HepG2 (cell line): Measurements from ENCODE around the gene CLDN16. TPM values are rescaled to one million over a fixed set of nuclear protein-coding genes. Genes with fewer than 3 reads are reported as not detected.

Experiments used
- BRCA1 ChIP-seq: sonication (generic); formaldehyde crosslinking; IDR thresholded peaks from 2 replicates; pipeline ENCODE4 v1.4.0; 2020; ENCODE audit warnings: missing genetic modification reagents
- CEBPG ChIP-seq: IDR thresholded peaks from 2 replicates; pipeline ENCODE4 v1.6.1; 2016
- FOXK2 ChIP-seq: fragments of 450-650 bp; IDR thresholded peaks from 2 replicates; pipeline ENCODE4 v1.6.1; 2016
- GATAD2A ChIP-seq: IDR thresholded peaks from 2 replicates; pipeline ENCODE4 v1.6.1; 2016
- KAT7 ChIP-seq: IDR thresholded peaks from 2 replicates; pipeline ENCODE4 v1.6.1; 2018; ENCODE audit warnings: borderline replicate concordance, missing compliant biosample characterization
- KMT2B ChIP-seq: IDR thresholded peaks from 2 replicates; pipeline ENCODE4 v1.6.1; 2016; ENCODE audit warnings: missing genetic modification reagents, missing compliant biosample characterization
- PCBP2 ChIP-seq: fragments of 200-400 bp; formaldehyde crosslinking; optimal IDR thresholded peaks from 2 replicates; pipeline ENCODE3; 2018; ENCODE audit warnings: low read length, low read depth; ENCODE audit not compliant: poor library complexity, severe bottlenecking
- PHF21A ChIP-seq: sonication (generic); formaldehyde crosslinking; IDR thresholded peaks from 2 replicates; pipeline ENCODE4 v1.5.0; 2020; ENCODE audit warnings: mild to moderate bottlenecking, missing genetic modification reagents
- PLRG1 ChIP-seq: fragments of 450-650 bp; conservative IDR thresholded peaks from 2 replicates; pipeline ENCODE4 v1.6.1; 2016
- REST ChIP-seq, 2 experiments: IDR thresholded peaks; 2 replicates each; pipeline ENCODE4 v1.6.1; 2011 to 2012; ENCODE audit warnings: low read length in 2 of 2, borderline replicate concordance in 1 of 2, low read depth in 1 of 2, mild to moderate bottlenecking in 1 of 2, moderate library complexity in 1 of 2
- SAP130 ChIP-seq: IDR thresholded peaks from 2 replicates; pipeline ENCODE4 v1.6.1; 2016; ENCODE audit warnings: low read depth
- SOX13 ChIP-seq, 3 experiments: fragments of 450-650 bp in 1 of 3; sonication (generic) in 1 of 3; formaldehyde crosslinking in 1 of 3; IDR thresholded peaks in 2 of 3; conservative IDR thresholded peaks in 1 of 3; 2 replicates each; pipeline versions ENCODE4 v1.5.0 to v1.6.1; 2016 to 2020; ENCODE audit warnings: antibody characterized with exemption in 1 of 3, mild to moderate bottlenecking in 1 of 3, missing compliant biosample characterization in 1 of 3, missing genetic modification reagents in 1 of 3, moderate library complexity in 1 of 3
- TBX3 ChIP-seq: fragments of 450-650 bp; IDR thresholded peaks from 2 replicates; pipeline ENCODE4 v1.6.1; 2017; ENCODE audit warnings: antibody characterized with exemption, mild to moderate bottlenecking, inconsistent platforms, borderline replicate concordance
- ZBTB10 ChIP-seq: sonication (generic); formaldehyde crosslinking; IDR thresholded peaks from 2 replicates; pipeline ENCODE4 v1.4.0; 2020; ENCODE audit warnings: missing genetic modification reagents, borderline replicate concordance
- ZBTB43 ChIP-seq: sonication (generic); formaldehyde crosslinking; conservative IDR thresholded peaks from 2 replicates; pipeline ENCODE4 v1.4.0; 2020; ENCODE audit warnings: missing genetic modification reagents
- ZEB1 ChIP-seq: IDR thresholded peaks from 2 replicates; pipeline ENCODE4 v1.6.1; 2012; ENCODE audit warnings: mild to moderate bottlenecking, low read depth, inconsistent platforms; ENCODE audit not compliant: insufficient replicate concordance
- ZNF232 ChIP-seq: sonication (generic); formaldehyde crosslinking; IDR thresholded peaks from 2 replicates; pipeline ENCODE4 v1.4.0; 2020; ENCODE audit warnings: missing genetic modification reagents, borderline replicate concordance
- ZNF331 ChIP-seq: sonication (generic); formaldehyde crosslinking; IDR thresholded peaks from 2 replicates; pipeline ENCODE4 v1.4.0; 2020; ENCODE audit warnings: missing genetic modification reagents
- ZNF792 ChIP-seq: IDR thresholded peaks from 2 replicates; pipeline ENCODE4 v1.6.1; 2016
- ZSCAN5A ChIP-seq: sonication (generic); formaldehyde crosslinking; IDR thresholded peaks from 2 replicates; pipeline ENCODE4 v1.8.0; 2022; ENCODE audit warnings: mild to moderate bottlenecking, missing genetic modification reagents, borderline replicate concordance
- polyA plus RNA-seq, 8 experiments: library from polyadenylated mRNA; depleted of rRNA in 3 of 8; stranded (reverse) in 7 of 8; unstranded in 1 of 8; fragments of >200 nt; fragmentation: Illumina TruSeq in 4 of 8; extraction: Trizol in 4 of 8; gene quantifications; 2 replicates each; pipeline versions ENCODE4 v1.2.1 to v1.2.3, GENCODE V29; 2011 to 2016; ENCODE audit warnings: low read depth in 4 of 8, missing spikeins in 1 of 8, mixed read lengths in 1 of 8; ENCODE audit not compliant: insufficient read depth in 1 of 8
- total RNA-seq, 5 experiments: library from RNA; depleted of rRNA; stranded (reverse); fragments of >200 nt; fragmentation: Illumina TruSeq; extraction: Trizol; gene quantifications; 2 replicates each; pipeline ENCODE4 v1.2.3, GENCODE V29; 2016; ENCODE audit warnings: low read depth in 1 of 5

The CLDN16 gene
- total and polyA plus RNA-seq, 2 of the 13 experiments (the other 11 are each of a cell fraction or from before 2014, with no cell fraction given), result 0.13 to 0.24 TPM

GRCh38 chr3:190345027-190345821 lies 42.7 kb upstream of the CLDN16 start (continued):
- TF ChIP-seq ZSCAN5A (peak; percentile 49; the same call in 1 of the 2 replicates), CEBPG (CRISPR knock-in tag) (peak; percentile 84), PLRG1 (no peak), ZBTB10 (CRISPR knock-in tag) (peak; percentile 55; the same call in 1 of the 2 replicates), GATAD2A (CRISPR knock-in tag) (peak; percentile 64; the same call in 1 of the 2 replicates), TBX3 (peak; percentile 29; the same call in 1 of the 2 replicates), REST (IDR thresholded peaks at IDR 0.05; ENCODE audit: borderline replicate concordance in 1 of 2, low read depth in 1 of 2, low read length in 2 of 2) (peak in 1 of 2 experiments; percentile 42; a peak in 1 of 4 replicates), PHF21A (peak; percentile 55), FOXK2 (peak; percentile 79; the same call in 1 of the 2 replicates), ZNF232 (CRISPR knock-in tag) (no peak), ZBTB43 (CRISPR knock-in tag) (peak; percentile 57; the same call in 1 of the 2 replicates), SOX13 (IDR thresholded peaks at IDR 0.05) (no peak), SOX13 (CRISPR knock-in tag; conservative IDR thresholded peaks at IDR 0.05 in 1 of 2, IDR thresholded peaks at IDR 0.05 in 1 of 2) (peak in 1 of 2 experiments; percentile 74; a peak in 2 of 4 replicates), KAT7 (CRISPR knock-in tag) (peak; percentile 58; the same call in 1 of the 2 replicates), ZEB1 (peak; percentile 36), KMT2B (no peak; the same call in 1 of the 2 replicates), SAP130 (CRISPR knock-in tag) (peak; percentile 50), PCBP2 (no peak), ZNF792 (peak; percentile 79; the same call in 1 of the 2 replicates), ZNF331 (CRISPR knock-in tag) (peak; percentile 30; the same call in 1 of the 2 replicates), BRCA1 (CRISPR knock-in tag) (0 out of 2 replicates have a peak, but pooled peaks have one; percentile 56)
